Vagina (tissue), 2 donors: Measurements from ENCODE around the gene ACSL6.

Experiments
- POLR2AphosphoS5 ChIP-seq, 2 donors: sonication (generic); formaldehyde crosslinking; IDR thresholded peaks; one replicate each; pipeline ENCODE4 v1.9.0; 2017; ENCODE audit warnings: antibody characterized with exemption in 2 of 2, mild to moderate bottlenecking in 2 of 2, low read depth in 1 of 2; ENCODE audit not compliant: insufficient read depth in 1 of 2
- TF ChIP-seq, protein P1 (sequence below), 3 experiments: fragments of 450-650 bp in 2 of 3; fragments of 200-600 bp in 1 of 3; sonication (generic) in 1 of 3; IDR thresholded peaks; one replicate each; pipeline ENCODE4 v1.5.1; 2017 to 2019; ENCODE audit warnings: antibody characterized with exemption in 3 of 3, mild to moderate bottlenecking in 2 of 3, moderate library complexity in 2 of 3

DNA sequence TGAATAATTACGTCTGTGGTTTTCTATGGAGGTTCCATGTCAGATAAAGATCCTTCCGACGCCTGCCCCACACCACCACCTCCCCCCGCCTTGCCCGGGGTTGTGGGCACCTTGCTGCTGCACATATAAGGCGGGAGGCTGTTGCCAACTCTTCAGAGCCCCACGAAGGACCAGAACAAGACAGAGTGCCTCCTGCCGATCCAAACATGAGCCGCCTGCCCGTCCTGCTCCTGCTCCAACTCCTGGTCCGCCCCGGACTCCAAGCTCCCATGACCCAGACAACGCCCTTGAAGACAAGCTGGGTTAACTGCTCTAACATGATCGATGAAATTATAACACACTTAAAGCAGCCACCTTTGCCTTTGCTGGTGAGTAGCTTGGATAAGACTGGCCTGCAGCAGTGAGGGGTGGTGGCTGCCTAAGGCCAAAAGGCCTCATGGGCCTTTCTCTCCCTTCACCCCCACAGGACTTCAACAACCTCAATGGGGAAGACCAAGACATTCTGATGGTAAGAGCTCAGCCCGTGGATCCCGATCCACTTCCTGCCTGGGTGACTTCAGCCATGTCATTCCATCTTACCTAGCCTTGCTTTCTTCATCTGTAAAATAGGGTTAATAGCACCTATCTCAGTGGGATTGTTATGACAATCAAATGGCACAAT is 49.2 kb upstream of the ACSL6 start, which contains the start of gene IL3:
- no peak for TF ChIP-seq POLR2AphosphoS5 (IDR thresholded peaks at IDR 0.05; ENCODE audit: insufficient read depth in 1 of 2, low read depth in 1 of 2)
- TF ChIP-seq, protein P1, sequence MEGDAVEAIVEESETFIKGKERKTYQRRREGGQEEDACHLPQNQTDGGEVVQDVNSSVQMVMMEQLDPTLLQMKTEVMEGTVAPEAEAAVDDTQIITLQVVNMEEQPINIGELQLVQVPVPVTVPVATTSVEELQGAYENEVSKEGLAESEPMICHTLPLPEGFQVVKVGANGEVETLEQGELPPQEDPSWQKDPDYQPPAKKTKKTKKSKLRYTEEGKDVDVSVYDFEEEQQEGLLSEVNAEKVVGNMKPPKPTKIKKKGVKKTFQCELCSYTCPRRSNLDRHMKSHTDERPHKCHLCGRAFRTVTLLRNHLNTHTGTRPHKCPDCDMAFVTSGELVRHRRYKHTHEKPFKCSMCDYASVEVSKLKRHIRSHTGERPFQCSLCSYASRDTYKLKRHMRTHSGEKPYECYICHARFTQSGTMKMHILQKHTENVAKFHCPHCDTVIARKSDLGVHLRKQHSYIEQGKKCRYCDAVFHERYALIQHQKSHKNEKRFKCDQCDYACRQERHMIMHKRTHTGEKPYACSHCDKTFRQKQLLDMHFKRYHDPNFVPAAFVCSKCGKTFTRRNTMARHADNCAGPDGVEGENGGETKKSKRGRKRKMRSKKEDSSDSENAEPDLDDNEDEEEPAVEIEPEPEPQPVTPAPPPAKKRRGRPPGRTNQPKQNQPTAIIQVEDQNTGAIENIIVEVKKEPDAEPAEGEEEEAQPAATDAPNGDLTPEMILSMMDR (IDR thresholded peaks at IDR 0.05): no peak
